Keratinocyte (primary cell): ENCODE results near the gene OR4C6. TPM values are rescaled to one million over a fixed set of nuclear protein-coding genes. Genes with fewer than 3 reads are reported as not detected.

ENCODE experiments used
- DNase-seq: peaks from one replicate; pipeline ENCODE4 v3.0.0-alpha.2; 2011; ENCODE audit warnings: low read depth, missing footprints, low spot score
- FAIRE-seq: peaks from 2 replicates; lab custom pipeline; 2011; peaks lifted over from hg19 to GRCh38; lab: Jason Lieb, UNC
- H2AFZ ChIP-seq: 2 replicates; pipeline ENCODE4 v1.6.0; 2012; ENCODE audit warnings: low read length, control low read depth, inconsistent platforms; ENCODE audit not compliant: control insufficient read depth
- H3K27ac ChIP-seq: 2 replicates; pipeline ENCODE4 v1.5.1; 2011; ENCODE audit warnings: low read length; ENCODE audit not compliant: control insufficient read depth, insufficient read depth
- H3K27me3 ChIP-seq: 3 replicates; pipeline ENCODE4 v1.6.0; 2011; ENCODE audit warnings: low read length; ENCODE audit not compliant: control insufficient read depth, insufficient read depth; ENCODE audit errors: extremely low read depth
- H3K36me3 ChIP-seq, 2 experiments: 2 replicates in 1 of 2; 3 replicates in 1 of 2; pipeline ENCODE4 v1.5.1; 2011; ENCODE audit warnings: low read length in 2 of 2, mild to moderate bottlenecking in 1 of 2; ENCODE audit not compliant: control insufficient read depth in 2 of 2, insufficient read depth in 2 of 2; ENCODE audit errors: extremely low read depth in 1 of 2
- H3K4me1 ChIP-seq: 3 replicates; pipeline ENCODE4 v1.5.1; 2011; ENCODE audit warnings: low read length; ENCODE audit not compliant: control insufficient read depth, insufficient read depth; ENCODE audit errors: extremely low read depth
- H3K4me2 ChIP-seq: 3 replicates; pipeline ENCODE4 v1.6.0; 2011; ENCODE audit warnings: low read depth, low read length; ENCODE audit not compliant: control insufficient read depth, insufficient read depth; ENCODE audit errors: extremely low read depth
- H3K4me3 ChIP-seq, 3 experiments: fragments of 200-600 bp in 1 of 3; sonication (generic) in 1 of 3; 2 replicates in 2 of 3; 3 replicates in 1 of 3; pipeline ENCODE4 v1.5.1; 2011 to 2016; ENCODE audit warnings: low read length in 3 of 3, mild to moderate bottlenecking in 3 of 3, control low read depth in 2 of 3, inconsistent platforms in 1 of 3, low read depth in 1 of 3, mixed read lengths in 1 of 3, mixed run types in 1 of 3, moderate library complexity in 1 of 3; ENCODE audit not compliant: control insufficient read depth in 2 of 3, insufficient read depth in 2 of 3; ENCODE audit errors: extremely low read depth in 1 of 3
- H3K79me2 ChIP-seq: 2 replicates; pipeline ENCODE4 v1.6.0; 2012; ENCODE audit warnings: low read length; ENCODE audit not compliant: control insufficient read depth, insufficient read depth
- H3K9ac ChIP-seq: 3 replicates; pipeline ENCODE4 v1.6.0; 2011; ENCODE audit warnings: low read length; ENCODE audit not compliant: control insufficient read depth, insufficient read depth; ENCODE audit errors: extremely low read depth
- H3K9me1 ChIP-seq: 3 replicates; pipeline ENCODE4 v1.6.0; 2011; ENCODE audit warnings: low read length; ENCODE audit not compliant: control insufficient read depth, insufficient read depth; ENCODE audit errors: extremely low read depth
- H3K9me3 ChIP-seq: 2 replicates; pipeline ENCODE4 v1.5.1; 2012; ENCODE audit warnings: low read depth, low read length; ENCODE audit not compliant: control insufficient read depth
- H4K20me1 ChIP-seq: 3 replicates; pipeline ENCODE4 v1.6.0; 2011; ENCODE audit warnings: low read length; ENCODE audit not compliant: control insufficient read depth, insufficient read depth; ENCODE audit errors: extremely low read depth
- EZH2 ChIP-seq: IDR thresholded peaks from one replicate; pipeline ENCODE4 v1.6.1; 2012; ENCODE audit warnings: inconsistent platforms, mild to moderate bottlenecking, low read length, moderate library complexity
- dilution Hi-C: fragments of 300-500 bp; cut with MboI; formaldehyde crosslinking; loops from one replicate; pipeline ENCODE4 v1.7.0; 2020; ENCODE audit warnings: low sequenced_read_pairs; ENCODE audit not compliant: extremely low pct_ligation_motif_present
- polyA minus RNA-seq, 3 experiments: library from RNA; depleted of rRNA, polyadenylated mRNA; stranded (reverse); fragments of >200 nt; gene quantifications; 1 replicate in 1 of 3; 2 replicates in 1 of 3; 3 replicates in 1 of 3; pipeline ENCODE4 v1.2.3, GENCODE V29; 2011
- polyA plus RNA-seq, 5 experiments: library from polyadenylated mRNA; depleted of rRNA in 3 of 5; stranded (reverse) in 3 of 5; stranded (forward) in 1 of 5; unstranded in 1 of 5; fragments of >200 nt; gene quantifications; 1 replicate in 1 of 5; 2 replicates in 3 of 5; 3 replicates in 1 of 5; pipeline versions ENCODE4 v1.2.1 to v1.2.3, GENCODE V29; 2011 to 2012; ENCODE audit warnings: missing spikeins in 2 of 5, low read depth in 1 of 5, low replicate concordance in 1 of 5
- TF ChIP-seq, protein P1 (sequence below), 3 experiments: IDR thresholded peaks in 1 of 3; conservative IDR thresholded peaks in 1 of 3; optimal IDR thresholded peaks in 1 of 3; 2 replicates in 2 of 3; 3 replicates in 1 of 3; pipeline versions ENCODE3 to v1.5.1; 2011; ENCODE audit warnings: low read length in 3 of 3, mild to moderate bottlenecking in 3 of 3, moderate library complexity in 2 of 3, control low read depth in 1 of 3, inconsistent platforms in 1 of 3; ENCODE audit not compliant: insufficient read depth in 2 of 3; ENCODE audit errors: extremely low read depth in 1 of 3

OR4C6 gene
- polyA plus RNA-seq, result not detected in 3 replicates
- polyA plus RNA-seq (2011; ENCODE audit: low read depth), result not detected
- polyA plus RNA-seq (2011; cell fraction: cytosol; rRNA removed), result not detected in 2 replicates
- polyA plus RNA-seq (2011; cell fraction: nucleus; rRNA removed), result not detected in 2 replicates
- polyA plus RNA-seq (2012; ENCODE audit: low replicate concordance), result not detected in 2 replicates
- polyA minus RNA-seq, result not detected in 3 replicates
- not detected for polyA minus RNA-seq (2011; cell fraction: cytosol; rRNA and poly(A)+ RNA removed)
- polyA minus RNA-seq (2011; cell fraction: nucleus; rRNA and poly(A)+ RNA removed), result not detected in 2 replicates

- Histone ChIP-seq H3K4me1 (no peaks in the 10 kb centered on the region), H3K9me3 (no peaks in the 10 kb centered on the region), H3K79me2 (no peaks in the 10 kb centered on the region), H2AFZ (no peak within 1 kb of the TSS), H3K27ac (no peak within 1 kb of the TSS), H3K9ac (no peak within 1 kb of the TSS), H3K4me3 (no peak within 1 kb of the TSS), H3K4me2 (no peak within 1 kb of the TSS), H3K36me3 (no peaks in the 10 kb centered on the region), H3K27me3 (no peaks in the 10 kb centered on the region), H4K20me1 (no peaks in the 10 kb centered on the region), H3K9me1 (no peaks in the 10 kb centered on the region)
- TF ChIP-seq, protein P1, sequence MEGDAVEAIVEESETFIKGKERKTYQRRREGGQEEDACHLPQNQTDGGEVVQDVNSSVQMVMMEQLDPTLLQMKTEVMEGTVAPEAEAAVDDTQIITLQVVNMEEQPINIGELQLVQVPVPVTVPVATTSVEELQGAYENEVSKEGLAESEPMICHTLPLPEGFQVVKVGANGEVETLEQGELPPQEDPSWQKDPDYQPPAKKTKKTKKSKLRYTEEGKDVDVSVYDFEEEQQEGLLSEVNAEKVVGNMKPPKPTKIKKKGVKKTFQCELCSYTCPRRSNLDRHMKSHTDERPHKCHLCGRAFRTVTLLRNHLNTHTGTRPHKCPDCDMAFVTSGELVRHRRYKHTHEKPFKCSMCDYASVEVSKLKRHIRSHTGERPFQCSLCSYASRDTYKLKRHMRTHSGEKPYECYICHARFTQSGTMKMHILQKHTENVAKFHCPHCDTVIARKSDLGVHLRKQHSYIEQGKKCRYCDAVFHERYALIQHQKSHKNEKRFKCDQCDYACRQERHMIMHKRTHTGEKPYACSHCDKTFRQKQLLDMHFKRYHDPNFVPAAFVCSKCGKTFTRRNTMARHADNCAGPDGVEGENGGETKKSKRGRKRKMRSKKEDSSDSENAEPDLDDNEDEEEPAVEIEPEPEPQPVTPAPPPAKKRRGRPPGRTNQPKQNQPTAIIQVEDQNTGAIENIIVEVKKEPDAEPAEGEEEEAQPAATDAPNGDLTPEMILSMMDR (optimal IDR thresholded peaks at IDR 0.05 in 1 of 3, IDR thresholded peaks at IDR 0.05 in 1 of 3, conservative IDR thresholded peaks at IDR 0.05 in 1 of 3; ENCODE audit: extremely low read depth in 1 of 3, insufficient read depth in 2 of 3, low read length in 3 of 3), result no peak
- no peak for TF ChIP-seq EZH2
- DNase-seq (no peak), FAIRE-seq (no peak)
- dilution Hi-C loops, result no loop called here
Observed at GRCh38 chr11:55661901-55662300, at the start of gene OR4C6. Gene OR4C6, plus strand, starts transcription at chr11:55662201. Its CDS starts 2,966 bp downstream, at chr11:55665167.

DNA sequence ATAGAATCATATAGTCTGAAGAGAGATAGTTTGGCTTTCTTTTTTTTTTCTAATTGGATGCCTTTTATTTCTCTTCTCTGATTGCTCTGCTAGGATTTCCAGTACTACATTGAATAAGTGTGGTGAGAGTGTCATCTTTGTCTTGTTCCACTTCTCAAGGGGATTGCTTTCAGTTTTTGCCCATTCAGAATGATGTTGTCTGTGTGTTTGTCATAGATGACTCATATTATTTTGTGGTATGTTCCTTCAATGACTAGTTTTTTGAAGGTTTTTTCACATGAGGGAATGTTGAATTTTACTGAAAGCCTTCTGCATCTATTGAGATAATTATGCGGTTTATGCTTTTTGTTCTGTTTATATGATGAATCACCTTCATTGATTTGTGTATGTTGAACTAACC is 37.5 kb upstream of the OR4C6 start:
- Histone ChIP-seq H3K27me3 (no peaks in the 10 kb centered on the region), H3K4me2 (no peak overlapping the region), H3K36me3 (no peaks in the 10 kb centered on the region), H3K9me1 (no peaks in the 10 kb centered on the region), H2AFZ (no peak overlapping the region), H3K4me1 (no peaks in the 10 kb centered on the region), H4K20me1 (no peaks in the 10 kb centered on the region), H3K9ac (no peak overlapping the region), H3K4me3 (no peak overlapping the region), H3K27ac (no peak overlapping the region), H3K9me3 (peaks cover 2% of the 10 kb centered on the region), H3K79me2 (no peaks in the 10 kb centered on the region)
- DNase-seq (no peak), FAIRE-seq (no peak)
- TF ChIP-seq, protein P1 (optimal IDR thresholded peaks at IDR 0.05 in 1 of 3, IDR thresholded peaks at IDR 0.05 in 1 of 3, conservative IDR thresholded peaks at IDR 0.05 in 1 of 3; ENCODE audit: extremely low read depth in 1 of 3, insufficient read depth in 2 of 3, low read length in 3 of 3), result no peak
- no peak for TF ChIP-seq EZH2
- dilution Hi-C loops, result no loop called here
